GM23338 (cell line): ENCODE data around the gene TXLNG. TPM values are rescaled to one million over a fixed set of nuclear protein-coding genes. Genes with fewer than 3 reads are reported as not detected.

ENCODE experiments used
- ATAC-seq: fragments of 200-7000 bp; cut with Tn5 transposase; 3 replicates; pipeline ENCODE4 v1.9.1; 2020
- DNase-seq: peaks from one replicate; pipeline ENCODE4 v3.0.0-alpha.2; 2015; ENCODE audit warnings: low spot score
- H2AFZ ChIP-seq: fragments of 200-600 bp; sonication (generic); 2 replicates; pipeline ENCODE4 v1.8.0; 2016; ENCODE audit warnings: antibody characterized with exemption, mild to moderate bottlenecking, moderate library complexity
- H3F3A ChIP-seq: fragments of 200-600 bp; sonication (generic); replicated peaks from 2 replicates; pipeline ENCODE4 v1.8.0; 2017; ENCODE audit warnings: antibody characterized with exemption, mixed run types, low read depth
- H3K27ac ChIP-seq: fragments of 200-600 bp; sonication (generic); 2 replicates; pipeline ENCODE4 v1.6.1; 2016; ENCODE audit warnings: low read depth
- H3K27me3 ChIP-seq: fragments of 200-600 bp; sonication (generic); 2 replicates; pipeline ENCODE4 v1.8.0; 2016; ENCODE audit warnings: mild to moderate bottlenecking, mixed run types, moderate library complexity; ENCODE audit not compliant: insufficient read depth
- H3K36me3 ChIP-seq: fragments of 200-600 bp; sonication (generic); 2 replicates; pipeline ENCODE4 v1.8.0; 2016; ENCODE audit warnings: mild to moderate bottlenecking; ENCODE audit not compliant: insufficient read depth
- H3K4me1 ChIP-seq: fragments of 200-600 bp; sonication (generic); 2 replicates; pipeline ENCODE4 v1.8.0; 2016; ENCODE audit warnings: mild to moderate bottlenecking, moderate library complexity; ENCODE audit not compliant: insufficient read depth
- H3K4me2 ChIP-seq: fragments of 200-600 bp; sonication (generic); 2 replicates; pipeline ENCODE4 v1.7.1; 2017; ENCODE audit warnings: mixed run types
- H3K4me3 ChIP-seq: fragments of 200-600 bp; sonication (generic); 2 replicates; pipeline ENCODE4 v1.6.1; 2016; ENCODE audit warnings: mixed run types
- H3K79me2 ChIP-seq: fragments of 200-600 bp; sonication (generic); replicated peaks from 2 replicates; pipeline ENCODE4 v1.8.0; 2017; ENCODE audit warnings: mild to moderate bottlenecking; ENCODE audit not compliant: insufficient read depth
- H3K9me2 ChIP-seq: fragments of 200-600 bp; sonication (generic); 2 replicates; pipeline ENCODE4 v1.8.0; 2017; ENCODE audit not compliant: insufficient read depth
- H4K20me1 ChIP-seq: fragments of 200-600 bp; sonication (generic); replicated peaks from 2 replicates; pipeline ENCODE4 v1.8.0; 2017; ENCODE audit warnings: mild to moderate bottlenecking; ENCODE audit not compliant: insufficient read depth
- H3K27ac Mint-ChIP-seq: 2 replicates; pipeline ENCODE4 v1.8.0; 2020; ENCODE audit warnings: inconsistent platforms, mild to moderate bottlenecking, moderate library complexity, mixed read lengths
- H3K27me3 Mint-ChIP-seq: 3 replicates; pipeline ENCODE4 v1.8.0; 2022; ENCODE audit warnings: low read depth, mild to moderate bottlenecking, moderate library complexity, mixed read lengths, inconsistent platforms; ENCODE audit not compliant: insufficient read depth, poor library complexity
- H3K36me3 Mint-ChIP-seq: 3 replicates; pipeline ENCODE4 v1.8.0; 2021; ENCODE audit warnings: low read depth, mild to moderate bottlenecking, inconsistent platforms, moderate library complexity, mixed read lengths
- H3K4me1 Mint-ChIP-seq: 3 replicates; pipeline ENCODE4 v1.8.0; 2020; ENCODE audit warnings: mild to moderate bottlenecking, inconsistent platforms, mixed read lengths
- H3K4me3 Mint-ChIP-seq: 3 replicates; pipeline ENCODE4 v1.8.0; 2021; ENCODE audit warnings: moderate library complexity, mild to moderate bottlenecking, inconsistent platforms, mixed read lengths
- H3K9me3 Mint-ChIP-seq: 3 replicates; pipeline ENCODE4 v1.8.0; 2020; ENCODE audit warnings: moderate library complexity, mild to moderate bottlenecking, inconsistent platforms, mixed read lengths
- CREB1 ChIP-seq: fragments of 250-450 bp; sonication (Bioruptor Pico); IDR thresholded peaks from 2 replicates; pipeline ENCODE4 v1.5.0; 2020; ENCODE audit warnings: low read depth, mild to moderate bottlenecking, moderate library complexity
- CTCF ChIP-seq, 2 experiments: fragments of 200-600 bp in 1 of 2; sonication (generic) in 1 of 2; conservative IDR thresholded peaks; 2 replicates each; pipeline versions ENCODE4 v1.5.1 to v1.6.1; 2016 to 2017; ENCODE audit warnings: antibody characterized with exemption in 2 of 2, low read depth in 2 of 2, mild to moderate bottlenecking in 2 of 2, moderate library complexity in 1 of 2
- ETS1 ChIP-seq: IDR thresholded peaks from 2 replicates; pipeline ENCODE4 v1.6.1; 2016; ENCODE audit warnings: antibody characterized with exemption
- EZH2 ChIP-seq: fragments of 200-600 bp; sonication (generic); IDR thresholded peaks from one replicate; pipeline ENCODE4 v1.8.0; 2017; ENCODE audit warnings: antibody characterized with exemption, mild to moderate bottlenecking, low read depth; ENCODE audit not compliant: unreplicated experiment
- EZH2phosphoT487 ChIP-seq: fragments of 200-600 bp; sonication (generic); IDR thresholded peaks from one replicate; pipeline ENCODE4 v1.8.1; 2018; ENCODE audit warnings: antibody characterized with exemption; ENCODE audit not compliant: unreplicated experiment
- JUNB ChIP-seq: IDR thresholded peaks from one replicate; pipeline ENCODE4 v1.6.1; 2016; ENCODE audit warnings: antibody characterized with exemption; ENCODE audit not compliant: unreplicated experiment
- NANOG ChIP-seq: IDR thresholded peaks from 2 replicates; pipeline ENCODE4 v1.6.1; 2016; ENCODE audit warnings: antibody characterized with exemption, borderline replicate concordance
- POLR2AphosphoS5 ChIP-seq: IDR thresholded peaks from 2 replicates; pipeline ENCODE4 v1.6.1; 2016; ENCODE audit warnings: antibody characterized with exemption, low read depth
- REST ChIP-seq: IDR thresholded peaks from one replicate; pipeline ENCODE4 v1.6.1; 2018; ENCODE audit warnings: antibody characterized with exemption; ENCODE audit not compliant: unreplicated experiment
- STAT1 ChIP-seq: IDR thresholded peaks from one replicate; pipeline ENCODE4 v1.6.1; 2016; ENCODE audit warnings: antibody characterized with exemption; ENCODE audit not compliant: unreplicated experiment
- ZNF114 ChIP-seq: fragments of 250-450 bp; sonication (Bioruptor Pico); IDR thresholded peaks from 2 replicates; pipeline ENCODE4 v1.5.0; 2020; ENCODE audit warnings: mild to moderate bottlenecking, moderate library complexity
- ZNF331 ChIP-seq: fragments of 250-450 bp; sonication (Bioruptor Pico); IDR thresholded peaks from 2 replicates; pipeline ENCODE4 v1.5.0; 2020; ENCODE audit warnings: low read depth, mild to moderate bottlenecking, moderate library complexity
- polyA plus RNA-seq: library from polyadenylated mRNA; unstranded; fragments of >200 nt; fragmentation: Nextera tagmentation; extraction: Ambion mirVana; gene quantifications from 2 replicates; pipeline ENCODE4 v1.2.1, GENCODE V29; 2016
- total RNA-seq: library from RNA; depleted of rRNA; stranded (reverse); fragments of >200 nt; shearing (Covaris generic); gene quantifications from 2 replicates; pipeline ENCODE4 v1.2.3, GENCODE V29; 2014
- TF ChIP-seq, protein P1 (sequence below): fragments of 250-450 bp; sonication (Bioruptor Pico); IDR thresholded peaks from 2 replicates; pipeline ENCODE4 v1.5.0; 2020; ENCODE audit warnings: mild to moderate bottlenecking, moderate library complexity

Gene TXLNG
- total and polyA plus RNA-seq, 2 experiments from 2014 or later = 45.3 to 48.4 TPM

DNA sequence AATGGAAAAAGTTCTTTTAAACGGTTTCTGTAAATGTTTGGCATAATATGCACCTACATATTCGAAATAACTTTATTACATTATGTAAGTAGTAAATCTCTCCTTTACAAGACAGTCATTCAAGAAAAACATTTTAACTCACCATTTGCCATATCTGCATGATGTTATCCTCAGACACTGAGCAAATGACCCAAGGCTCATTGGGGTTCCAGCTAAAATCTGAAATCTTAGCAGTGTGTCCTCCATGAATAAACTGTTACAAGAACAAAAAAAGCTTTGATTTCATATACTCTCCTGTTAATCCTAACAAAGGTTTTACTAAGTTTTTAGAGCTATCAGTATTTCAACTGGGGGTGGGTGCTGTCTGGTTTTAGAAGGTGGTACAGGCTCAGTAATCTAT lies 59.4 kb downstream of the TXLNG start:
- Histone ChIP-seq H3K36me3 (peaks cover 16% of the 10 kb centered on the region), H3K27me3 (no peaks in the 10 kb centered on the region), H2AFZ (no peak overlapping the region), H3K9me2 (no peaks in the 10 kb centered on the region), H3F3A (0 out of 2 replicates have a peak, but pooled peaks cover 12% of the 10 kb centered on the region), H3K4me2 (no peak overlapping the region), H3K4me1 (peaks cover 15% of the 10 kb centered on the region; the same call in 1 of the 2 replicates), H3K4me3 (no peak overlapping the region), H4K20me1 (no peaks in the 10 kb centered on the region; the same call in 1 of the 2 replicates), H3K27ac (peak overlapping the region; percentile 15; the same call in 1 of the 2 replicates), H3K79me2 (no peaks in the 10 kb centered on the region; the same call in 1 of the 2 replicates)
- TF ChIP-seq JUNB (no peak), EZH2phosphoT487 (no peak), POLR2AphosphoS5 (no peak), CREB1 (no peak), ETS1 (no peak), ZNF331 (no peak), REST (no peak), ZNF114 (CRISPR knock-in tag) (no peak), CTCF (conservative IDR thresholded peaks at IDR 0.05; ENCODE audit: low read depth in 2 of 2) (no peak), EZH2 (no peak), STAT1 (no peak), NANOG (no peak)
- TF ChIP-seq, protein P1, sequence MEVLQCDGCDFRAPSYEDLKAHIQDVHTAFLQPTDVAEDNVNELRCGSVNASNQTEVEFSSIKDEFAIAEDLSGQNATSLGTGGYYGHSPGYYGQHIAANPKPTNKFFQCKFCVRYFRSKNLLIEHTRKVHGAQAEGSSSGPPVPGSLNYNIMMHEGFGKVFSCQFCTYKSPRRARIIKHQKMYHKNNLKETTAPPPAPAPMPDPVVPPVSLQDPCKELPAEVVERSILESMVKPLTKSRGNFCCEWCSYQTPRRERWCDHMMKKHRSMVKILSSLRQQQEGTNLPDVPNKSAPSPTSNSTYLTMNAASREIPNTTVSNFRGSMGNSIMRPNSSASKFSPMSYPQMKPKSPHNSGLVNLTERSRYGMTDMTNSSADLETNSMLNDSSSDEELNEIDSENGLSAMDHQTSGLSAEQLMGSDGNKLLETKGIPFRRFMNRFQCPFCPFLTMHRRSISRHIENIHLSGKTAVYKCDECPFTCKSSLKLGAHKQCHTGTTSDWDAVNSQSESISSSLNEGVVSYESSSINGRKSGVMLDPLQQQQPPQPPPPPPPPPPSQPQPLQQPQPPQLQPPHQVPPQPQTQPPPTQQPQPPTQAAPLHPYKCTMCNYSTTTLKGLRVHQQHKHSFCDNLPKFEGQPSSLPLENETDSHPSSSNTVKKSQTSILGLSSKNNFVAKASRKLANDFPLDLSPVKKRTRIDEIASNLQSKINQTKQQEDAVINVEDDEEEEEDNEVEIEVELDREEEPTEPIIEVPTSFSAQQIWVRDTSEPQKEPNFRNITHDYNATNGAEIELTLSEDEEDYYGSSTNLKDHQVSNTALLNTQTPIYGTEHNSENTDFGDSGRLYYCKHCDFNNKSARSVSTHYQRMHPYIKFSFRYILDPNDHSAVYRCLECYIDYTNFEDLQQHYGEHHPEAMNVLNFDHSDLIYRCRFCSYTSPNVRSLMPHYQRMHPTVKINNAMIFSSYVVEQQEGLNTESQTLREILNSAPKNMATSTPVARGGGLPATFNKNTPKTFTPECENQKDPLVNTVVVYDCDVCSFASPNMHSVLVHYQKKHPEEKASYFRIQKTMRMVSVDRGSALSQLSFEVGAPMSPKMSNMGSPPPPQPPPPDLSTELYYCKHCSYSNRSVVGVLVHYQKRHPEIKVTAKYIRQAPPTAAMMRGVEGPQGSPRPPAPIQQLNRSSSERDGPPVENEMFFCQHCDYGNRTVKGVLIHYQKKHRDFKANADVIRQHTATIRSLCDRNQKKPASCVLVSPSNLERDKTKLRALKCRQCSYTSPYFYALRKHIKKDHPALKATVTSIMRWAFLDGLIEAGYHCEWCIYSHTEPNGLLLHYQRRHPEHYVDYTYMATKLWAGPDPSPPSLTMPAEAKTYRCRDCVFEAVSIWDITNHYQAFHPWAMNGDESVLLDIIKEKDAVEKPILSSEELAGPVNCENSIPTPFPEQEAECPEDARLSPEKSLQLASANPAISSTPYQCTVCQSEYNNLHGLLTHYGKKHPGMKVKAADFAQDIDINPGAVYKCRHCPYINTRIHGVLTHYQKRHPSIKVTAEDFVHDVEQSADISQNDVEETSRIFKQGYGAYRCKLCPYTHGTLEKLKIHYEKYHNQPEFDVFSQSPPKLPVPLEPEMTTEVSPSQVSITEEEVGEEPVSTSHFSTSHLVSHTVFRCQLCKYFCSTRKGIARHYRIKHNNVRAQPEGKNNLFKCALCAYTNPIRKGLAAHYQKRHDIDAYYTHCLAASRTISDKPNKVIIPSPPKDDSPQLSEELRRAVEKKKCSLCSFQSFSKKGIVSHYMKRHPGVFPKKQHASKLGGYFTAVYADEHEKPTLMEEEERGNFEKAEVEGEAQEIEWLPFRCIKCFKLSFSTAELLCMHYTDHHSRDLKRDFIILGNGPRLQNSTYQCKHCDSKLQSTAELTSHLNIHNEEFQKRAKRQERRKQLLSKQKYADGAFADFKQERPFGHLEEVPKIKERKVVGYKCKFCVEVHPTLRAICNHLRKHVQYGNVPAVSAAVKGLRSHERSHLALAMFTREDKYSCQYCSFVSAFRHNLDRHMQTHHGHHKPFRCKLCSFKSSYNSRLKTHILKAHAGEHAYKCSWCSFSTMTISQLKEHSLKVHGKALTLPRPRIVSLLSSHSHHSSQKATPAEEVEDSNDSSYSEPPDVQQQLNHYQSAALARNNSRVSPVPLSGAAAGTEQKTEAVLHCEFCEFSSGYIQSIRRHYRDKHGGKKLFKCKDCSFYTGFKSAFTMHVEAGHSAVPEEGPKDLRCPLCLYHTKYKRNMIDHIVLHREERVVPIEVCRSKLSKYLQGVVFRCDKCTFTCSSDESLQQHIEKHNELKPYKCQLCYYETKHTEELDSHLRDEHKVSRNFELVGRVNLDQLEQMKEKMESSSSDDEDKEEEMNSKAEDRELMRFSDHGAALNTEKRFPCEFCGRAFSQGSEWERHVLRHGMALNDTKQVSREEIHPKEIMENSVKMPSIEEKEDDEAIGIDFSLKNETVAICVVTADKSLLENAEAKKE (CRISPR knock-in tag) = no peak
- ATAC-seq (no peak), DNase-seq (no peak)
- H3K9me3 Mint-ChIP-seq = no peaks in the 10 kb centered on the region
- H3K27ac Mint-ChIP-seq = no peak overlapping the region
- H3K4me3 Mint-ChIP-seq = no peak overlapping the region
- peaks cover 14% of the 10 kb centered on the region for H3K4me1 Mint-ChIP-seq
- H3K27me3 Mint-ChIP-seq = no peaks in the 10 kb centered on the region
- peaks cover 80% of the 10 kb centered on the region for H3K36me3 Mint-ChIP-seq
